Mucosa of descending colon (tissue), 3 donors: ENCODE data around the gene ERP27. TPM values are rescaled to one million over a fixed set of nuclear protein-coding genes. Genes with fewer than 3 reads are reported as not detected.

Source experiments
- ATAC-seq: fragments of 200-7000 bp; cut with Tn5 transposase; one replicate; pipeline ENCODE4 v1.9.1; 2020; ENCODE audit warnings: mild to moderate bottlenecking, moderate library complexity
- DNase-seq, 3 donors: peaks; one replicate each; pipeline ENCODE4 v3.0.0-alpha.2; 2020
- H3K36me3 ChIP-seq: fragments of 200-600 bp; one replicate; pipeline ENCODE4 v1.8.0; 2021; ENCODE audit warnings: low read depth, mild to moderate bottlenecking
- H3K4me1 ChIP-seq: fragments of 200-600 bp; one replicate; pipeline ENCODE4 v1.8.0; 2021; ENCODE audit warnings: low read depth, mild to moderate bottlenecking
- H3K4me3 ChIP-seq: fragments of 200-600 bp; one replicate; pipeline ENCODE4 v1.8.0; 2021; ENCODE audit warnings: mild to moderate bottlenecking
- H3K9me3 ChIP-seq: fragments of 200-600 bp; one replicate; pipeline ENCODE4 v1.8.0; 2021; ENCODE audit warnings: mild to moderate bottlenecking
- intact Hi-C, 2 donors: fragments of 100-400 bp; cut with DNase I in 1 of 2; cut with micrococcal nuclease in 1 of 2; formaldehyde crosslinking; loops; one replicate each; pipeline versions ENCODE4 v1.11.0 to v1.11.1; 2022; cut with DNase I, micrococcal nuclease
- total RNA-seq, 3 donors: library from RNA; stranded (reverse); fragmentation: NEBNext Ultra II Directional in 2 of 3; extraction: Animal tissue kit (Norgen Biotek cat#: 25700) in 2 of 3; gene quantifications; one replicate each; pipeline versions ENCODE4 v1.2.1 to v1.2.4, GENCODE V29; 2021 to 2023
- TF ChIP-seq, protein P1 (sequence below): fragments of 200-600 bp; IDR thresholded peaks from one replicate; pipeline ENCODE4 v1.8.0; 2022; ENCODE audit warnings: antibody characterized with exemption, mild to moderate bottlenecking
- donor health status: DM: no; HTN: no; CAD: no; lungs with moderate emphysema.
- donor health status: DM: no; HTN: no; CAD: no.
- donor health status: DM: no; HTN: yes; CAD: no.

Gene ERP27
- total RNA-seq, 3 donors from 2014 or later, result 1.4 to 5.6 (median 4.1) TPM

DNA sequence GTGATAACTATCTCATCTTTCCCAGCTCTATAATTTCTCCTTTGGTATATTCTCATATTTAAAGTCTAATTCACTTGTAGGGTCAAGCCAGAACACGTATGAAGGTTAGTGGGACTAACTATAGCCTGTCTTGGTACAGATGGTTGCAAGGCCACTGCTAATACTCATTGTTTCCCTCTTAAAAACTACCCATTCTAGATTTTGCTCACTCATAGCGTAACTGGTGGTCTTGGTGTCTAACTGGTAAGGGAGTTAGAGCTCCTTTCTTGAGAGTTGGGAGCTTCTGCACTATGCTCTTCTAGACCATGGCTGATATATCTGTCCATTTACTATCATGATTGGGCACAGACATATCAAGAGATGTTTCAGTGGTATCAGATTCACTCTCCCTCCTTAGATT, 61.5 kb downstream of the ERP27 start:
- Histone ChIP-seq H3K36me3 (no peaks in the 10 kb centered on the region), H3K4me1 (no peaks in the 10 kb centered on the region), H3K9me3 (no peaks in the 10 kb centered on the region), H3K4me3 (no peak overlapping the region)
- ATAC-seq, result no peak
- no peak for DNase-seq
- TF ChIP-seq, protein P1, sequence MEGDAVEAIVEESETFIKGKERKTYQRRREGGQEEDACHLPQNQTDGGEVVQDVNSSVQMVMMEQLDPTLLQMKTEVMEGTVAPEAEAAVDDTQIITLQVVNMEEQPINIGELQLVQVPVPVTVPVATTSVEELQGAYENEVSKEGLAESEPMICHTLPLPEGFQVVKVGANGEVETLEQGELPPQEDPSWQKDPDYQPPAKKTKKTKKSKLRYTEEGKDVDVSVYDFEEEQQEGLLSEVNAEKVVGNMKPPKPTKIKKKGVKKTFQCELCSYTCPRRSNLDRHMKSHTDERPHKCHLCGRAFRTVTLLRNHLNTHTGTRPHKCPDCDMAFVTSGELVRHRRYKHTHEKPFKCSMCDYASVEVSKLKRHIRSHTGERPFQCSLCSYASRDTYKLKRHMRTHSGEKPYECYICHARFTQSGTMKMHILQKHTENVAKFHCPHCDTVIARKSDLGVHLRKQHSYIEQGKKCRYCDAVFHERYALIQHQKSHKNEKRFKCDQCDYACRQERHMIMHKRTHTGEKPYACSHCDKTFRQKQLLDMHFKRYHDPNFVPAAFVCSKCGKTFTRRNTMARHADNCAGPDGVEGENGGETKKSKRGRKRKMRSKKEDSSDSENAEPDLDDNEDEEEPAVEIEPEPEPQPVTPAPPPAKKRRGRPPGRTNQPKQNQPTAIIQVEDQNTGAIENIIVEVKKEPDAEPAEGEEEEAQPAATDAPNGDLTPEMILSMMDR, result no peak
- intact Hi-C loops, result no loop called here

DNA sequence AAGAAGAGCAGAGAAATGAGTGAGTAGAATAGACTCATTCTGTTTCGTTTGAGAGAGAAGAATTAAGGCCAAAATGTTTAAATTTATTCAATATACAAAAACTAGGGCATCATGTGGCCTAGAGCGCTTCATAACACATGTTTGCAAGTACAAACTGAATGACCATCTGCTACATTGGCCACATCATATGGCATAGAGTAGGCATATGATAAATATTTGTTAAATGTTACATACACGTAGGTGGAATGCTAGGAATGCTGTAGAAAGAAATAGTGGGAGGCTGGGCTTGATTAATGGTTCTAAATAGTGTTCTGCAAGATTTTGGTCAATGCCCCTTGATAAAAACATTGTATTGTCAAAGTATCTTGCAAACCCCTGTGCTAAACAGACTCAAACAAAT, 63.5 kb downstream of the ERP27 start:
- Histone ChIP-seq H3K36me3 (no peaks in the 10 kb centered on the region), H3K9me3 (no peaks in the 10 kb centered on the region), H3K4me1 (no peaks in the 10 kb centered on the region), H3K4me3 (no peak overlapping the region)
- intact Hi-C loops, result no loop called here
- TF ChIP-seq, protein P1, result no peak
- no peak for ATAC-seq
- no peak for DNase-seq

DNA sequence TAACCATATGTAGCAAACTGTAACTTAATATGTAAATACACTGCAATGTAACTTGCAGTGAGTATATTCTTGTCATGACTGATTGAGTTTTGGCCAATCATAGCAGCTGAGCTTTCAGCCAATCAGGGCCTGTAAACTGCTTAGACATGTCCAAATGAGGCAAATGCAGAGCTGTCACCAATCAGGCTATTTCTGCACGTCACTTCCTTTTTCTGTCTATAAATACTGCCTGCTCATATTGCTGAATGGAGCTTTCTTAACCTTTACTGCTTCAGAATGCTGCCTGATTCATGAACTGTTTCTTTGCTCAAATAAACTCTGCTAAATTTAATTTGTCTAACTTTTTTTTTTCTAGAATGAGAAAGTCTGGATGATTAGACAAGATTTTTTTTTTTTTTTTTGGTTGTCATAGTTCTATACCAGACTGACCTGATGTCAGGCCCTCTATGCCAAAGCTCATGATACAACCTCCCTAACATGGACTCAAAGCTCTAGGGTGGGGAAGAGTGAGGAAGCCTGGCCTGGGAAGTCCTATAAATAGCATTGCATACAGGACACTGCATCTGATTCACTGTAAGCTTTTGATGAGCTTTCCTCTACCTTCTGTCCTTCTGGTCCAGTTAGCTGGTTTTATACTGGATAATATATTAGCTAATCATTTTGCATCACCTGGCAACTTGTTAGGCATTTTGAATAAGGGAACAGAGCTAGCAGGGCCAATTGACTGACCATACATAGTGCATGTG, 64.7 kb downstream of the ERP27 start:
- Histone ChIP-seq H3K4me1 (no peaks in the 10 kb centered on the region), H3K4me3 (no peak overlapping the region), H3K36me3 (no peaks in the 10 kb centered on the region), H3K9me3 (no peaks in the 10 kb centered on the region)
- ATAC-seq (no peak), DNase-seq (no peak)
- intact Hi-C loops, result no loop called here
- TF ChIP-seq, protein P1, result no peak

DNA sequence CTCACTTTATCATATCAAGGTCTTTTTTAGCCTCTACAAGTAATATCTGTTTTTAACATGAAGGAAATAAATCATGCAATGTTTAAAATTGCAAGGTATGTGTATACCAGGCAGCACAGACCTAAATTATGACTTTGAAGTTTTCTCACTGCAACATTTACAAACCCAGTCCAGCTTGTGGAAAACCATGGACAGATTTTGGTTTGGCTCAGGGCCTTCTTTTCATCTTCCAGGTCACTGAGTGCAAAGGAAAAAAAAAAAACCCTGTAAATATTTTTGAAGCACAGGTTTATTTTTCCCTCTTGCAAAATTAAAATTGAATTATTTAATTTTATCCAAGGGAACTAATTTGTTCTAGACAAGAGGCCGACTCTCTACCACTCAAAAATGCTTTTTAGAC, 66.5 kb downstream of the ERP27 start:
- DNase-seq, result no peak

DNA sequence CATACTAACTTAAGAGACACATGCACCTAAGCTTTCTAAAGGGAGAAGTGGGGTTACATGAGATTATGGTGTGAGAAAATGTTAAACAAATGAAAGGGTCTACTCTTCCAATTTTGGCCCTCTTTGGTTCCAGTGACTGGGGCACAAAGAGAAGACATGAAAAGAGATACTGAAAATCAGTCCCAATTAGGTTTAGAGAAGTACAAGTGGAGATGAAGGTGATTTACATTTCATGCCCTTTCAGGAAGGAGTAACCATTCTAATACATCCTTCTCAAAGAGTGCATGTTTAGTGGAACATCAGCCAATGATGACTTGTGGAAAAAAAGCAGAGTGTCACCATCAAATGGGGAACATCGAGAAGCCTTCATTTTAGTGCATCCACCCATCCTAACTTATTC, 67.1 kb downstream of the ERP27 start:
- TF ChIP-seq, protein P1, result no peak
- intact Hi-C loops, result no loop called here
- Histone ChIP-seq H3K9me3 (peaks cover 3% of the 10 kb centered on the region), H3K4me3 (no peak overlapping the region), H3K36me3 (no peaks in the 10 kb centered on the region), H3K4me1 (no peaks in the 10 kb centered on the region)
- no peak for DNase-seq
- ATAC-seq, result no peak

More for the DNA sequence above, 66.5 kb downstream of the ERP27 start:
- Histone ChIP-seq H3K4me3 (no peak overlapping the region), H3K36me3 (no peaks in the 10 kb centered on the region), H3K4me1 (no peaks in the 10 kb centered on the region), H3K9me3 (peaks cover 2% of the 10 kb centered on the region)
- intact Hi-C loops, result no loop called here
- TF ChIP-seq, protein P1, result no peak
- ATAC-seq, result no peak
